ENCODE data around the gene ASCC2.
"Not testable (repeated sequence)": the region's sequence is repeated elsewhere in the genome, so short reads cannot be mapped to it uniquely, and the experiment has no call there.

The ASCC2 gene

DNA sequence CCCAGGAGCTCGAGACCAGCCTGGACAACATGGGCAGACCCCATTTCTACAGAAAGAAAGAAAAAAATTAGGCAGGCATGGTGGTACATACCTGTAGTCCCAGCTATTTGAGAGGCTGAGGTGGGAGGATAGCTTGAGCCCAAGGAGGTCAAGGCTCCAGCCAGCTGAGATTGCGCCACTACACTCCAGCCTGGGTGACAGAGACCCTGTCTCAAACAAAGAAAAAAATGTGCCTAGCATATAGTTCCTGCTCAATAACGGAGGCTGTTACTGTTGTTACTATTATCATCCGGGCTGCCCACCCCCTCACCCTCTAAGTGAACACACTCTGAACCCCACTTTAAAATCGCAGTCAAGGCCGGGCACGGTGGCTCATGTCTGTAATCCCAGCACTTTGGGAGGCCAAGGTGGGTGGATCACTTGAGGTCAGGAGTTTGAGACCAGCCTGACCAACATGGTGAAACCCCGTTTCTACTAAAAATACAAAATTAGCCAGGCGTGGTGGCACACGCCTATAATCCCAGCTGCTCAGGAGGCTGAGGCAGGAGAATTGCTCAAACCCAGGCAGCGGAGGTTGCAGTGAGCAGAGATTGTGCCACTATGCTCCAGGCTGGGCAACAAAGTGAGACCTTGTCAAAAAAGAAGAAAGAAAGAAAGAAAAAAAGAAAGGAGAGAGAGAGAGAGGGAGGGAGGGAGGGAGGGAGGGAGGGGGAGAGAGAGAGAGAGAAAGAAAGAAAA, 83.2 kb downstream of the ASCC2 start:
- DNase-seq (ENCODE audit: low spot score) = not testable (repeated sequence)

DNA sequence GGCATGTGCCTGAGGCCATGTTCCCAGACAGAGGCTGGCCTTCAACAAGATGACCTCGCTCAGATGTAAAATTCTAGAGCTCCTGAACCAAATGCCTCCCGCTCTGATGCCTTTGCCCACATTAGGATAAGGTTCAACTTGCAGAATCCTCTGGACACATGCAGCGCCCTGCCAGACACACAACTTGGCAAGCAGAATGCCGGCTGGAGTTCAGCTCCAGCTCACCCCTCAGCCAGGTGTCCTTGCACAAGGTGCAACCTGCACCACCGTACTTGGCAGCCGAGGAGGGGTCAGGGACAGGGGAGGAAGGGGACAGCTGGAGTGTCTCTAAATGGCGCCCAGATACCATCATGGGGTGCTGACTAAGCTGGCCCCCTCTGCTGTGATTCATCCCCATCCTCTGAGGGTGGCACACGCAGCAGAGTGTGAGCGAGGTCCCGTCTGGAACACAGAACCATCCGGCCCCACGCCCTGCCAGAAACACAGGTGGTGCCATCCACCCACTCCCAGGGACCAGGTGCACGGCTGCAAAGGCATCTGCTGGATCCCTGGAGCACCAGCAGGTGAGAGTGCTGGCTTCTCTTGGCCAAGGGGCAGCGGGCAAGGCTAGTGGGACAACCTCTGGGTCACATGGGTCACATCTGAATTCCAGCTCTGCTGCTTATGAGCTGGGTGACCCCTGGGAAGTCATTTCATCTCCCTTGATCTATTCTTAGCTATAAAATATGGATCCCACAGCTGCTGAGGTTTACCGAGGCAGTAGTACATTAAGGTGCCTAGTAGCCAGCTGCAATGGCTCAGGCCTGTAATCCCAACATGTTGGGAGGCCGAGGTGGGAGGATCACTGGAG, 84.0 kb downstream of the ASCC2 start:
- no peak for DNase-seq (ENCODE audit: low spot score)

DNA sequence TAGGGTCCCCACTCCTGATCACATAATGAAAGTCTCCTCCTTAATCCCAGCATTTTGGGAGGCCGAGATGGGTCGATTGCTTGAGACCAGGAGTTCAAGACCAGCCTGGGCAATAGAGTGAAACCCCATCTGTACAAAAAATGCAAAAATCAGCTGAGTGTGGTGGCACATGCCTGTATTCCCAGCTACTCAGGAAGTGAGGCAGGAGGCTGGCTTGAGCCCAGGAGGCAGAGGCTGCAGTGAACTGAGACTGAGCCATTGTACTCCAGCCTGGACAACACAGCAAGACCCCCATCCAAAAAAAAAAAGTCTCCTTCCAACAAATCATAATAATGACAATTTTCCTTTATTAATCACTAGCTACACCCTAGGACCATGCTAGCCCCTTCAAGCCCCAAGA, 86.4 kb downstream of the ASCC2 start:
- no peak for DNase-seq (ENCODE audit: low spot score)

DNA sequence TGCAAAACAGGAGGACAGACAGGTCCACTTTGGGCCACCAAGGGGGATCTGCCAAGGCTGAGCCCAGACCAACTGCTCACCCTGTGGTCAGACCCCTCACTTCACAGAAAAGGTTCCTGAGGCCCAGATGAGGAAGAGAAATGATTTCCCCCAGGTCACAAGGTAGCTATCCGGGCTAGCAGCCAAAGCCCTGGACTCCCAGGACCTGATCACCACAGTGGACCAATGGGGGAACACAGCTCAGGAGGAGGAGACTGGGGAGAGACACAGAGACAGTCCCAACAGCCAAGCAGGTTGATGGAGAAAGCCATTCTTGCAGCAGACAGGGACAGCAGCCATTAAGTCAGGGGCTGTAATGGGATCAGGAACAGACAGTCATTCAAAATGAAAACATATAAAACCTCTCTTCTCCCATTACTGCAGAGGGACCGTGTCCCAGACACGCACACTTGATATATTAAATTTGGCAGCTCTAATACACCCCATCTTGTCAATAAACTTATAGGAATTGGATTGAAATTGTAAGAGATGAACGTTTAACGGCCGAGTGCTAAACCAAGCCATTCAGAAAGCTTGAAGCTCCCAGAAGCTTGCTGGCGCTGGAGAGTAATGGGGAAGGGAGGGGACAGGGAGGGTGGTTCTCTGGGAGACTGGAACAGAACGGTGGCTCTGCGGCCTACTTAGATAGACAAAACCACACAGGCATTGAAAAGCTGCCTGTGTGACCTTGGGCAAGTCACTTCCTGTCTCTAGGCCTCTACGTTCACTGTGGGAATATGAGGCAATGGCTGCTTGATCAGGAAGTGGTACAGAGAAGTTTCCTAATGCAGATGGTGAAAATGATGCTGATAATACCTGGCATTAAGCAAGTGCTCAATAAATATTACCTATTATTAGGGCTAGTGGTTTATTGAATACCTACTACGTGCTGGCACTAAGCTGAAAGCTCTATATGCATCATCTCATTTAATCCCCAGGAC, 87.2 kb downstream of the ASCC2 start:
- DNase-seq (ENCODE audit: low spot score) = no peak

DNA sequence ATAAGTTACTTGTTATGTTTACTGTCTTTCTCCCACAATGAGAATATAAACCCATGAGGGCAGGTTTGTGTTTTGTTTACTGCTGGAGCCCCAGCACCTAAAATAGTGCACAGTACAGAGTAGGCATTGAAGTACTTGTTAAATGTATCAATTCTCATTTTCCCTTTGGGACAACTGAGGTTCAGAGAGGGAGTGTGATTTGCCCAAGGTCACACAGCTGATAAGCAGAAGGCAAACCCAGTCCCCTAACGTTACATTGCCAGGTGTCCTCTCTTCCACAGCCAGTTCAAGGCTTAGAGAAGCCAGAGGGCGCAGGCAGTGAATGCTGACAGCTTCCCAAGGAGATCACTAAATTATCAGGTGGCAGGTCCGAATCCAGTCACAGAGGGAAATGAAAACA, 88.0 kb downstream of the ASCC2 start:
- DNase-seq (ENCODE audit: low spot score) = no peak

DNA sequence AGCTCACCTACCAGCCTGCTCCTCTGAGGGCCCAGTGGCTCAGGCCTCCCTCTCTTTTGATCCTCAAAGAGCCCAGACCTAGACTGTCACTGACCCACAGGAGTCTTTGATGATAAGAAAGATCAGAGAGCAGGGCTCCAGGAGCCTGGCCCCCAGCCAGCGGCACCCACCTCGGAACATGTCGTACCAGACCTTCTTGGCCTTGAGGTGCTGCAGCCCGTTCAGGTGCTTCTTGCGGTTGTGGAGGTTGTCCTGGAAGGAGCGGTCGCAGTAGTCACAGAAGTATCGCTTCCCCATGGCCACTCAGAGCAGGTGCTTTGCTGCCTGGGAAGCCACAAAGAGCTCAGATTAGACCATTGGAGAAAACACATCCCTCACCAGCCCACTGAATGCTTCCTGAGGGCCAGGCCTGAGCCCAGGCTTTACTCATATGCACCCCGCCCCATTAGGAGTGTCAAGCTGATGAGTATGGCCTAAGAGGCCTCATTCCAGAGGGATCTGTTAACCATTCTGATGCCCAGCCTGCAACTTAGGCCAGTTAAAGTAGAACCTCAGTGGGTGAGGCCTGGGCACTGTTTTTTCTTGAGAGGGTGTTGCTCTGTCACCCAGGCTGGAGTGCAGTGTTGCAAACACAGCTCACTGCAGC, 89.7 kb downstream of the ASCC2 start:
- DNase-seq (ENCODE audit: low spot score) = no peak

DNA sequence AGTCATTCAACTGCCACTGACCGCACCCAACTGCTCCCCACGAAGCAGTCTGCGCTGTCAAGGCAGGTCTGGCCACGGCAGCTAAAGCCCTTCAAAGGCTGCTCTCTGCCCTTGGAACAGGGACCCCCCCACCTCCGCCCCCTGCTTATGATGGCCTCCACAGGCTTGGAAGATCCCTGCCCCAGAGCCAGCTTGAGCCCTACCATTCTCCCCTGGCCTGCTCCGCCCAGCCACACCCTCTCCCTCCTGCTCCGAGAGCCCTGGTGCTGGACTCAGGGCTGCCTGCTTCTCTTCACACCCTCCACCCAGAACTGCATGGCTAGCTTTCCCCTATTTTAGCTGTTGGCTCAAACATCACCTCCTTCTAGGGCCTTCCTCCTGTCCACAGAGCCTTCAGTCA, 90.2 kb downstream of the ASCC2 start:
- no peak for DNase-seq (ENCODE audit: low spot score)

DNA sequence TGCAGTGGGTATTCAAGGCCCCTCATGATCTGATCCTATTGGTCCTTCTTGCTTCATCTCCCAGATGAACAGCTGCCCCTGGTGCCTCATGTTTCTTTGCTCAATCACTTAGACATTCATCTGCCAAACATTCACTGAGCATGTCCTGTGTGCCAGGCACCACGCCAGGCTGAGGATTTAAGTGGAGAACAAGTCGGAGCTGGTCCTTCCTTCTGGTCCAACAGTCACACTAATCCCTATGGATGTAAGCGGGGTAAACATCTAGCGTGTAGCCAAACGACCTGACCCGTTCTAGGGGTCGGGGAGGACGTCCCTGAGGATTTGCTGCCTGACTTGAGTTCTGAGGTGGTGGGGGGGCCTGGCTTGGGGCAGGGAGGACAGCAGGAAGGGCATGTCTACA, 93.2 kb downstream of the ASCC2 start:
- no peak for DNase-seq (ENCODE audit: low spot score)

DNA sequence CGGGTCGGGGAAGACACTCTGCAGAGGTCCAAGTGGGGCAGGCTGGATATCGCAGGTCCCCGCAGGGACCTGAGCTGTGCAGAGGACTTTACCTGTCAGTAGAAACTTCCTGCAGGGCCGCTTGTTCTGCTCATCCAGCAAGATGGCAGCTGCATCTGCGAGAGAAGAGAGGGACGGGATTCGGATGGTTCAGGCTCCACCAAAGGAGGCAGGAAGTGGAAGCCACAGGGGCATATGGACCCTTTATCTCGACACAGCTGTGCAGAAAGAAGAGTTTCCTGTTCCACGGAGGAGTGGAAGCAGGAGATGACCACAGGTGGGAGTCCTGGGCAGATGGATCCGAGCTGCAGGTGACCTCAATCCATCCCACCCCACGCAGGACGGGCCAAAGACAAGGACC, 95.7 kb downstream of the ASCC2 start:
- DNase-seq (ENCODE audit: low spot score) = no peak

DNA sequence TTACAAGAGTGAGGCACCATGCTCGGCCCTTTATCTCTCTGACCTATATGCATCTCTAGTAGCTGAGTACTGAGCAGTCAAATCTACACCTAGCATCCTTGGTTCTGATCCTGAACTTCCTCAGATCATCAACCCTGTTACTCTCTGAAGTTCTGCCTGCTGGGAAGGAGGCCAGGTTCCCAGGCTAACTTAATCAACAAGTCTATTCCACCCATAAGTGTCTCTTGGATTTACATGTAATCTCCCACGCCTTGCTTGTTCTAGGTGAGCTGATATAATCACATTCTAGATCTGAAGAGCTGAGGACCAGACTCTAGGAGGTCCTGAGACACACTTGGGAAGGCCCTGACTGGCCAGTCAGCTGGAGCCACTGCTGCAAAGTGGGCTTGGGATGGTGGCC, 96.1 kb downstream of the ASCC2 start:
- DNase-seq (ENCODE audit: low spot score) = no peak

DNA sequence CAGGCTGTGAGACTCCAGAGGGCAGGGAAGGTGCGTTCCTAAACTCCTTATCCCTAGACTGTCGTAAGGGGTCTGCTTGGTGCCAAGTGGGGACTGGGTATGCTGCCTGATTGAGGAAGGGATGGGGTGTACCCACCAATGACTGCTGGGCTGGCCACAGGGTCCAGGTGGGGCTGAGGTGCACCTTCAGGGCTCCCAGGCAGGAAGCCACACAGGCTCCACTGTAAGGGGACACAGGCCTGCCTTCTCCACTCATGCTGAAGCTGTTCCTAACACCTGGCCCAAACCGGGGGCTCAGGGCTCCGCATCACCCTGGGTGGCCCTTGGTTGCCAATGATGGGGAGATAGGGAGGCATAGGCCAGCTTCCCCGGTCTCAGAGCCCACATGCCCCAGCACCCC, 97.9 kb downstream of the ASCC2 start:
- DNase-seq (ENCODE audit: low spot score) = no peak

DNA sequence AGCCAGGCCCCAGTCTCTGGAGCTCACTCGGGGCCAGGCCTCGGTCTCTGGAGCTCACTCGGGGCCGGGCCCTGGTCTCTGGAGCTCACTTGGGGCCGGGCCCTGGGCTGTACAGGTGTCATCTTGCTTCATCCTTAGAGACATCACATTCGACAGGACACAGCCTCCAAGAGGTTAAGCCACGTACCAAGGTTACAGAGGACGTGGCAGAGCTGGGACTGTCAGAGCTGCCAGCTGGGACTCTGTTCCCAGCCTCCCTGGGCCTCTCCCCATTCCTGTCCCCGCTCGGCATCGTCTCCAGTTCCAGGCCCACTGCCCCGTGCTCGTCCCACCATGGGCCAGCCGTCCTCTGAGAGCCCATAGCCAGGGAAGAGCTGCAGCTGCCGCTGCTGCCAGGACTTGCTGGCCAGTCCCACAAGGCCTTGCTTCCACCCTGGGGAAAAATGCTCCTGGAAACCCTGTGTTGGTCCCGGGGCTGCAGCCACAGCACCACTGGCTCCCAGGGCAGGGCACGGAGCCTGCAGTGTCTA, 98.7 kb downstream of the ASCC2 start:
- no peak for DNase-seq (ENCODE audit: low spot score)

All from putamen (tissue), 1 donor.